GM18508 (cell line): ENCODE results near the gene CXCL13.
"Not testable (repeated sequence)": the region's sequence is repeated elsewhere in the genome, so short reads cannot be mapped to it uniquely, and the experiment has no call there.

ENCODE experiments used
- ATAC-seq: cut with Tn5 transposase; IDR thresholded peaks from one replicate; pipeline ENCODE4 v1.9.1; 2021; ENCODE audit warnings: moderate number of reproducible peaks; ENCODE audit not compliant: insufficient read depth, unreplicated experiment

Gene CXCL13

DNA sequence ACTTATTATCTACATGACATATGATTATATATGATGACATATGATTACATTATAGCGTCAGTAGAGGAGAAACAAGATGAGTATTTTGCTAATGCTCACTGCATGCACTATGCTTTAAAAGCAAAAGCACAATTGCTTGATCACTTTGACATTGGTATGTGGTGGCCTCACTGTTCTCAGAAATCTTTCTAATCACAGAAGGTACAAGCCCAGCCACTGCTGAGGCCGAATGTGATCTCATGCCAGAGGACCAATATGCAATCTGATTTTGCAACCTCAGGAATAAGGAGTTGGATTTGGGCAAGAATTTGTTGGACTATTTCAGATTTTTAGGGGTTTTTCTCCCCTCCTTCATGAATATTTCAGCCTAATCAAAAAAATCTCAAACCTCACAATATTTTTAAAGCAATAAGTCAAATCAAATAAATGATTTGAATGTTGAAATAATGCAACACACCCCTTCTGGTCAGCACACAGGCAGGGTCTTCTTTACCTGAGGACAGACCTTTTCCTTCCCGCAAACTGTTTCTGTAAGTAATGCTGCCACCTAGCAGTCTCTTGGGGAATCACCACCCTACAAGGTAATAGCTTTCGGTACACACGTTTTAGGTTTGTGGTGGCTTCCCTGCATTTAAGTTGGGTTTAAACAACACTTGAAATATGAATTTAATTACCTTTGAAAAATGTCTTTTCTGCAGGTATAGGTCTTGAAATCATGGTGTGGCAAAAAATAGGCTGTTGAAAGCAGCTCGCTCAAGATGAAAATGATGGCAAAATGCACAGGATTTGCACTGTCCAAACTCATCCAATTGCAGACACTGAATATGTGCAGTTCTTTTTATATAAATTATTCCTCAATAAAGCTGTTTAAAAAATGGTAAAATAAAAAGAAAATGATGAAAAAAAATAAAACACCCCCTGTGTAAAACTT is 4.8 kb upstream of the CXCL13 start:
- ATAC-seq = no peak

DNA sequence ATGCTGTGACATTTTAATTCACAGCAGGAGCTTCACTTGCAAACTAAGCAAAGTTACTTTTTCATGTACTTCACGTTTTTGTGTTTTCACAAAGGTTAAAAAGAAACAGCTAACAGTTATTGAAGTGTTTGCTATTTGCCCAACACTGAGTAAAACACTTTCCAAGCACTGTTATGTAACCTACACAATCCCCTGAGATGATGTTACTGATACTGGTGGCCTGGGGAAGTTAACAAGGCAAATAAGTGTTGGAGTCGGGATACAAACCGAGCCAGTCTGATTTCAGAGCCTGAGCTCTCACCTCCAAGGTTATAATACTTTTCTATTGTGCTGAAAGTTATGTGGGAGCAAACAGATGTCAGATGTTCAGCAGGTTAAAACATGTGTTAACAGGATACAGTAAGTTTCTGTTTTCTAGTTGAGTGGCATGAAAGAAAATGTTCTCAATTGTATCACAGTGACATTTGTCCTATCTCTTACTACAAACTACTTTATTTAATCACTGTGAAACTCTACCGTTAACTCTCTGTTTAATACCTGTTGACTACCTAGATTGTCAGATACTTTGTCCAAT is 3.9 kb upstream of the CXCL13 start:
- ATAC-seq = no peak

DNA sequence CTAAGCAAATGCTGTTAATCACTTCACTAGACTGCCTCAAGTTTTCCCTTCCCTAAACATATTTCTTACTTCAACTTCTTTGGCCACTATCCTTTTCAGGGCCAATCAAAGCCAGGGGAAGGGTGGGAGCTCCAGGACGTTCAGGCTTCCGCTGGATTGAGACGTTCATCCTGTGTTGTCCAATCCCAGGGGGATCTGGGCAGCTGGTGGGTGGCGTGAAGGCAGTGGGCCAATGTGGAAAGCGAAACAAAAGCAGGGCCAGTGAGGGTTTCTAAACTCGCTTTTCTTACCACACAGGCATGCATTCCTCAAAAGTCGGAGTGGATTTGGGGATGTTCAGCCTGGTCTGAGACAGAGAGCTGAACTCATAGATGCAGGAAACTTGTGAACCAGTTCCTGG is 7.6 kb downstream of the CXCL13 start:
- ATAC-seq = no peak

DNA sequence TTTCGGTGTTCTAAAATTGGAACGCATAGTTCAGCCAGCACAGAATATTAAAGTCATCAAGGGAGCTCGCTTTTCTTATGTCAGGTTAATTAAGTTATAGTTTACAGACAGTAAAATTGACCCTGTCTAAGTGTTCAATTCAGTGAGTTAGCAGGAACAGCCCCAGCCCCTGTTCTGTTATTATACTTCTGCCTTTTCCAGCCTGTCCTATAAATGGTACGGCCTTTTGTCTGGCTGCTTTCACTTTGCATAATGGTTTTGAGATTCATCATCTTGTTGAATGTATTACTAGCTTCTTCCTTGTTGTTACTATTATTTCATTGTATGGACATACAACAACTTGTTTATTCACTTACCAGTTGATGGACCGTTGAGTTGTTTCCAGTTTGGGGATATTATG is 9.5 kb downstream of the CXCL13 start:
- no peak for ATAC-seq

DNA sequence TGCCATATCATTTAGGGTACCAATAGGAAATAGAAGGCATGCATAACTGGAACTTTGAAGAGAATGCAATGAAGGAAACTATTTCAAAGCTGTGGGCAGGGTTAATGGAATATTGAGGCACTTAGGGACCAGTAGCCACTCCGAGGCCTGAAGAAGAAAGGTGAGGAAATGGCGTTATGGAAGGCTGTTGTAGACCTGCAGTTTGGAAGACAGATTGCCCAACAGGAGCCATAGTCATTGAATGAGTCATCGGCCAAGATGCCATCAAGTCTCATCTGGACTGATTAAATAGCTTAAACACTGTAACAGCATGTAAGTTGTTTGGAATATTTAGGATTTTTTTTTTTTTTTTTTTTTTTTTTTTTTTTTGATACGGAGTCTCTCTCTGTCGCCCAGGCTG is 11.6 kb downstream of the CXCL13 start:
- ATAC-seq = no peak

DNA sequence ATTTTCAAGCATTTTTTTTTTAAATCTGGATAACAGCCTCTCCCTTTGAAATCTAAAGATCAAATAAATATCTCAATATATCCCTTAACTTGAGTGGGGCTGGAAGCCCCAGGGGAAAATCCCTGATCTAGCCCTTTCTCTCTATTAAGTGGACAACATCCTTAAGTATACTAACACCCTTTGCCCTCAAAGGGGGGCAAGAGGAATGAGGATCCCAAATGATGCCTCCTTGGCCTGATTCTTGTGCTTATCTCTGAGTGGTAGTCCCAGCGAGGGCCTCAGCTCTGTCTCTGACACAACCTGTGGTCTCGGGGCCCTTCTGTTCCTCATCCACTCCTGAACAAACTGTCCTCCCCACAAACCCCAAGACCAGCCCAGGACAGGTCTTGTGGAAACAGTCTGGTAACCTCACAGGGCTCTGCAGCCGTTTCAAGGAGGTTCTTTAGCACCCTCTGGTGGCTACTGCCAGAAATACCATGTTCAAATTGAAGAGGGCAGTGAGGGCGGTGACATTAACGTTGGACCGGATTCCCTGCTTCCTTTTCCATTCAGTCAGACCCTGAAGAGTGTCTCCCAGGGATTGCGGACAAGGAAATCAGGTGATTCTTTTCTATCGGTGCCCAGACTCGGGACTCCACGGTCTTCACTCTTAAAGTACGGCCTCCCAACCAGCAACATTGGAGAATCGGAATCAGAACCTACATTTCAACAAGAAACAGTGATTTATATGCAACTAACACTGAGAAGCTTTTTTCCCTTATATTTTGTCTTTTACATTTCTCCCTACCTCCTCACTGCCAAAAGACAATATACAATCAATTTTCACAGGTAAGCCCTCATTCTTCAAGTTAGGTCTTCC is 13.0 kb downstream of the CXCL13 start:
- ATAC-seq = no peak

DNA sequence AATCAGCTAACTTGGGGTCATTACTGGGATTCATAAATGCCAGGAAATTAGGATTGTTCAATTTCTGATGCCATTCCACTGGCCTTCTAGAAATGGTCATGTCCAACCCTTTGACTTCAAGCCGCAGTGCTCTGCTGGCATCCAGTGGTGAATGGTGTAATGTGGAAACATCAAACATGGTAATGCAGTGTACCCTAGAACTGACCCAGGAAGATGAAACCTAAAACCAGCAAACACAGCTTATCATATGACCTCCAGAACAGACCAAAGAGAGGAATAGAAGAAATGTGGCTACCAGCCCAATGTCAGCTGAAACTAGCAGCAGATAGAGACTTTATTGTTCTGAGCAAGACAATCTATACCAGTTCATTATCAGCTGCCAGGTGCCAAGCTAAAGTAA is 13.8 kb downstream of the CXCL13 start:
- ATAC-seq = no peak

DNA sequence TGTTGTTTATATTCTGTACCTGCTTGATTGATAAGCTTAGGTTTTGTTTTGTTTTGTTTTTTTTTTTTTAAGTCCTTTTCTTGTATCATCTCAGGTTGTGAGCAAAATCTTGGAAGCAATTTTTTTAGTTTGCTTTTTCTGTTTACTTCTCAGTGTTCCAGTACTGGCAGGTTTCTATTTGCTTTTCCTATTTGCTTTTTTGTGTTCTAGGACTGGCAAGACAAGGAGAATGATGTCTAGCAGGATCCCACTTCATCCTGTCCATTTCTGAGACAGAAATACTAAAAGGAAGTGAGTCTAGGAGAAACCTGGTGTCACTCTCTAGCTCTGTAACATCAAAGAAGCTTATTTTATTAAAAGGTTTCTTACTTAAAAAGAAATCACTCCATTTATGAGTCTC is 15.6 kb downstream of the CXCL13 start:
- ATAC-seq = no peak

DNA sequence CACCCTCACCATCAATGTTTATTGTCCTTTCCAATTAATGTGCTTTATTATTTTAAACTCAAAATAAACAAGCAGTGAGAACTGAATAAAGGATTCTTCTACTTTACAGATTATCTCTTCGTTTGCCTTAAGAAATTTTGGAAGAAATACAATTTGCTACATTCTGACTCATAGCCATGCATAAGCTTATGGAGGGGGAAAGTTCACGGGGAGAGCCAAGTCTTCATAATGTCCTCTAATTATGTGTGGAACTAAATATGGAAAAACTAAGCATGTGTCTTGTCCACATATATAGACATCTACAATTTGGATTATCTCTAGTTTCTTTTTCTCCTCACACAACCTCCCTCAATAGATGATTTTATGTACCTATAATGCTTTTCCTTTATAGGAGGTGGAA is 17.5 kb downstream of the CXCL13 start:
- ATAC-seq = no peak

DNA sequence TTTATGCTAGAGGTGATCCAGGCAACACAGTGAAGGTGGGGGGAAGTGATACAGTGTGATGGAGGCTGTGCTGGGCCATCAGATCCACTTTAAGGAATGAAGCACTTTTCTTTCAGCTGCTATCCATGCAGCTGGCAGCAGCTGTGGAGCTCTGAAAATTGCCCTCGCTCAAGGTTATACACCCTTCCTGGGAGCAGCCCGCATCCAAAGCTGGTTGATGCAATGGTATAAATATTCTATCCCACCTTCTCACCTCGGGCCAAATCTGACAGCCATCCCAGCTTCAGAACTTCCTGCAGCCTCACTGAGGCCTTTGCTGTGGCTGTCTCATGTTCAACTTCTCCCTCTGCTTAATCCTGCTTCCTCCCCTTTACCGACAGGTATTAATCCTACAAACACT is 18.6 kb downstream of the CXCL13 start:
- ATAC-seq = no peak

DNA sequence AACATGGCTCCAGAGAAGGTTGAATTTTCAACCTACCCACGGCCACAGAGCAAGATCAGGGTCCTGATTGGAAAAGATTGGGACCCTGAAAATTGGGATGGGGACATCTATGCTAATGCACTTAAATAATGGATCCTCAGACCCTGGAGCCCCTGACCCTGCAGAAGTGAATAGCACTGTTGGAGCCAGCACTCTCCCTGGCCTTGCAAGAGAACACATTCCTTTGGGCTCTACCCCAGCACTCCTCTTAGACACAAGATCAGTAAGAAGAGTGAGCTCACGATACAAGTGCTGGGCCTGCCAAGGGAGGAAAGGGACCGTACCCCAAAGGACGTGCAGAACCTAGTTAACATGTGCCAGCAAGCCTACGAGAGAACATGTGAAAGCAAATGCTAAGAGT is 19.9 kb downstream of the CXCL13 start:
- ATAC-seq = no peak

DNA sequence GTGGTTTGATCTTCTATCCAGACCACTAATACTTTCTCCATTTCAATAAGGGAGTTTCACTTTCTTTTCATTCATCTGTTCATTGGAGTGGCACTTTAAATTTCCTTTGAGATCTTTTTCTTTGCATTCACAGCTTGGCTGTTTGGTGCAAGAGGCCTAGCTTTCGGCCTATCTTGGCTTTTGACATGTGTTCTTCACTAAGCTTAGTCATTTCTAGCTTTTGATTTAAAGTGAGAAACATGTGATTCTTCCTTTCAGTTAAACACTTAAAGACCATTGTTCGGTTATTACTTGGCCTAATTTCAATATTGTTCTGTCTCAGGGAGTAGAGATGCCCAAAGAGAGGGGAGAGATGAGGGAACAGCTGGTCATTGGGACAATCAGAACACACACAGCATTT is 24.3 kb downstream of the CXCL13 start:
- ATAC-seq = peak; percentile 80

DNA sequence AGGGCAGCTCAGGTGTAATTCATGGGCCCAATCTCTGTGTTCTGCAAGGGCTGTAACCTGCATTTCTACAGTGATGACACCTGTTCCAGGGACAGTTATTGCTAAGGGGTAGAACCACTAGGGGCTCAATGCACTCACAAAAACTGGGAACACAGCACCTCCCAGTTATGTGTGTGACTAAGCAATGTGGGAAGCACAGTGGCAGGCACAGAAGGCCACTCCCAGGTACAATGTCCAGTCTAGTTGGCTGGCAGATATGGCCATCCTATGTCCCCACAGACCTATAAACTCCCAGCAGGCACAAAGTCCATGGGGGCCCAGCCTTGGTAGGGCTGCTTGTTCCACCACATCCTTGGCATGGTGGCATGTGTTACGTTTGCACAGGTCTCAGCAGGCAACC is 25.7 kb downstream of the CXCL13 start:
- ATAC-seq = no peak

DNA sequence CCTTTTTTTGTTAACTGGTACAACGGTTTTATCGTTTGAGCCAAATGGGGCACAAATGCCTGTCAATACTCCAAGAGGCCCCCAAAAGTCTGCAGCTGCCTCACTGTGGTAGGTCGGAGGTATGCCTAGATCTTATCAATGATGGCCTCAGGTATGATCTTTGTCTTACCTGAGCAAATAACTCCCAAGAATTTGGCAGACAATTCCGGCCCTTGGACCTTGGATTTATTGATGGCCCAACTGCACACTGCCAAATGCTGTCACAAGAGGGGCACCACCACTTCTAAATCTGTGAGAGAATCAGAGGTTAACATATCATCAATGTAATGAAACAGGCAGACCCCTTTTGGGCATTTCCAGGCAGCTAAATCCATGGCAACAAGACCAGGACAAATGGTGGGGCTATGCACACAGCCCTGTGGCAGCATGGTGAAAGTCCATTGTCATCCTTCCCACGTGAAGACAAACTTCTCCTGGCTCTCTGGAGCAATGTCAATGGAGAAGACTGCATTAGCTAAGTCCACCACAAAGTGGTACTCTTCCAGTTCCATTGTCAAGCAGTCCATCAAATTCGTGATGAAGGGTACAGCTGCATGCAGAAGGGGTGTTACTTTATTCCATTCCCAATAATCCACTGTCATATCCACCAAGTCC is 28.6 kb downstream of the CXCL13 start:
- no peak for ATAC-seq

DNA sequence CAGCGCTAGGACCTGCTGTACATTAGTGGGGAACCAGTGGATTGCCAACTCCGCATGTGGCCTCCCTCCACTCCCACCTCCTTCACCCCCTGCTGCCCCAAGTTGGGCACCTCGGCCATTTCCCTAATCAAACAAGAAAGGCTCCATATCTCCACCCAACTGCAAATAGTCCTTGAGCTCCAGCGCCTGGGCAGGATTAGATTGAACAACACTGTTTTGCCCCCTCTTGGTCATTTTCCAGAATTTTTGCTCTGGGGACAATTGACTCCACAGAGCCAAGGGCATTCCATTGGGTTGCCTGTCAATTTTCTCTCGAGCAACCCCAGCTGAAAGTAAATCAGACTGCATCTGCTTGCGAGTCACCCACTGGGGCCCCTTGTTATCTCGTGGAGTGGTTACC is 29.6 kb downstream of the CXCL13 start:
- ATAC-seq = no peak

DNA sequence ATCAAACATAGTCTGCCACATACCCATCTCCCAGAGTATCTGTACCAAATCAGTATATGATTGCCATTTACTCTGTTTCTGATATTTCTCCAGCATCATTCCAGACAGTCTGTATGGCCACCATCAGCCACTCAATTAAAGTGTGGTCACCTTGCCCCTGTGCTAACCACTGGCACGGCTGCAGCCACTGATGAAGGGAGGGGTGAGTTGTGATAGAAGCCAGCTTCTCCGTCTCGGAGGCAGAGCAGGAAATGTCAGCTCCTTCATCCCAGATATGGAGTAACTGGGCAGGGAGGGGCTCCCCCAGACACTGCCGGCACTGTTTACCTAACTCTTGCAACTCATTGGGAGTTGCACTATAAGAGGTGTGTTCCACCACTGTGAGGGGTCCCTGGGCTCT is 30.3 kb downstream of the CXCL13 start:
- ATAC-seq = no peak

DNA sequence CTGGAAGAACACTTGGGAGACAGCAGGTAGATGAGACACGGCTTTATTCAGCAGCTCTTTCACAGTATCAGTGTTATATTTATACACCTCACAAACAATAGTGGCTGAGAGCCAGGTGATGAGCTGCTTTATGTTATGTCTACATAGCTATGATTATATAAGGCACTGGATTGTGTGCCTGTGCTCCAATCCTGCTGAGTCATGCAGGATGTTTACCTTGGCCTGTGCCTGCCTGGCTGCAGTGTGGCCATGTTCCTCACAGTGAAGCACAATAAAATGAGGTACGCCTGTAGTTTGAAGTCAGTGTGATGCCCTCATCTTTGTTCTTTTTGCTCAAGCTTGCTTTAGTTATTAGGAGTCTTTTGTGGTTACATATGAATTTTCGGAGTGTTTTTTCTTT is 31.3 kb downstream of the CXCL13 start:
- no peak for ATAC-seq

DNA sequence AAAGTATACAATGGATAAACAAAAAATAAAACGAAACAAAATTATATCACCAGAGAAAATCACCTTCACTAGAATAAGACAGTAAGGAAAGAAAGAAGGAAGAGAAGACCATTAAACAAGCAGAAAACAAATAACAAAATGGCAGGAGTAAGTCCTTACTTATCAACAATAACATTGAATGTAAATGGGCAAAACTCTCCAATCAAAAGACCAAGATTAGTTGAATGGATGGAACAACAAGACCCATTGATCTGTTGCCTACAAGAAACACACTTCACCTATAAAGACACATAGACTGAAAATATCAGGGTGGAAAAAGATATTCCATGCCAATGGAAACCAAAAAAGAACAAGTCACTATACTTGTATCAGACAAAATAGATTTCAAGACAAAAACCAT is 38.4 kb downstream of the CXCL13 start:
- ATAC-seq = not testable (repeated sequence)

DNA sequence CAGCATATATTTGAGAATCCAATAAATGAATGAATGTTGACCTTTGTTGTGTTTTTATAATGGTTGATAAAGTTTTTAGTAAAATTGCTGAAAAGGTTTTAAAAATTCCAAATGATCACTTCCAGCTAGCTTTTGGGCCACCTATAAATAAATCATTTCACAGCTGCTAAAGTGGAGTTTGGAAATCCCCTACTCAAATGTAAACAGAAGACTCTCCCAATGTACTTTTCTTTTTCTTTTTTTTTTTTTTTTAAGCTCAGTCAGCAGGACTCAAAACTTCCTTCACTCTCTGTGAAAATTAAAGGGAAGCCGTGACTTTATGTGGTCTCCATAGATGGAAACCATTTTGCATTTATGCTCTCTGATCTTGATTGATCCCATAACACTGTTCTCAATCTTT is 45.2 kb downstream of the CXCL13 start:
- ATAC-seq = no peak

DNA sequence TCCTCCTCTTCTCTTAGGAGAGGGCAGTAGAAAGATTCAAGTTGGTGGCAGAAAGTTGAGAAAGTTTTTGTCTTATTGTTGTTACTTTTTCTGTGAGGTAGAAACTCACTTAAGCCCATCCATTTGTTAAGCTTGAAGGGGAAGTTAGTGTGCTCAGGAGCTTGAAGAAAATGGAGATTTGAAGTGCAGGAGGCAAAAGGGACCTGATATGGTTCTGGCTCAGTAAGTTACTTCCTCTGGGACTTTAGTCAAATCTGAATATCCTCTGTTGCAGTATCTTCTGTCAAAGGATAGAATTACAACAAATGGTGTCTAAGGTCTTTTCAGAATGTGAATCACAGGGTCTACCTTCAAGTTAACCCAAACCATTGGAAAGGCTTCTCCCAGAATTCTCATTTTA is 46.2 kb downstream of the CXCL13 start:
- no peak for ATAC-seq
